ENCODE measurements around the gene ZNF532. TPM values are rescaled to one million over a fixed set of nuclear protein-coding genes. Genes with fewer than 3 reads are reported as not detected.

Gene ZNF532
- total and polyA plus RNA-seq, 2 of the 13 experiments (the other 11 are each of a cell fraction or from before 2014, with no cell fraction given), result not detected

DNA sequence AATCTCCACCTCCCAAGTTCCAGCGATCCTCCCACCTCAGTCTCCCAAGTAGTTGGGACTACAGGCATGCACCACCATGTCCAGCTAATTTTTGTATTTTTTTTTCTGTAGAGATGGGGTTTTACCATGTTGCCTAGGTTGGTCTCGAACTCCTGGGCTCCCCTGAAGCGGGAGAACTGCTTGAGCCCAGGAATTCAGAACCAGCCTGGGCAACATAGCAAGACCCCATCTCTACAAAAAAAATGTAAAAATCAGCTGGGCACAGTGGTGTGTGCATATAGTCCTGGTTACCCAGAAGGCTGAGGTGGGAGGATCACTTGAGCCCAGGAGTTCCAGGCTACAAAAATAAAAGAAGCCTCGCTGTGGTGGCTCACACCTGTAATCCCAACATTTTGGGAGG lies 12.0 kb upstream of the ZNF532 start:
- ChIA-PET CTCF (ENCODE audit: low intra/inter-chr PET ratio, low total read pairs) (no interaction called here), POLR2A (no interaction called here)
- Histone ChIP-seq H3K27ac (ENCODE audit: extremely low read length, insufficient read depth, low read length) (no peak overlapping the region), H2AFZ (ENCODE audit: low read length) (no peak overlapping the region), H3K9me3 (ENCODE audit: low read length) (no peaks in the 10 kb centered on the region), H3K4me1 (ENCODE audit: insufficient read depth, low read length) (no peaks in the 10 kb centered on the region), H3K4me2 (ENCODE audit: low read depth, low read length) (no peak overlapping the region), H3K9ac (ENCODE audit: insufficient read depth, low read depth, low read length) (no peak overlapping the region), H3K27me3 (ENCODE audit: control insufficient read depth in 1 of 2, insufficient read depth in 2 of 2, low read length in 2 of 2) (peaks cover 0 to 7% of the 10 kb centered on the region in 2 experiments; a peak in 1 of 5 replicates), H3K79me2 (ENCODE audit: insufficient read depth, low read length) (no peaks in the 10 kb centered on the region), H3K4me3 (replicated peaks in 1 of 3; ENCODE audit: insufficient read depth in 1 of 3, low read depth in 2 of 3, low read length in 3 of 3) (no peak overlapping the region), H4K20me1 (ENCODE audit: insufficient read depth, low read length) (no peaks in the 10 kb centered on the region), H3K36me3 (replicated peaks in 1 of 2; ENCODE audit: control insufficient read depth in 1 of 2, insufficient read depth in 2 of 2, low read length in 2 of 2) (no peaks in the 10 kb centered on the region)
- intact Hi-C loops (cut with micrococcal nuclease; ENCODE audit: unreplicated experiment) (no loop called here), in situ Hi-C loops (cut with HindIII; ENCODE audit: extremely low pct_ligation_motif_present, low pct_unique_long_range_greater_than_20kb) (no loop called here)
- no peak for TF ChIP-seq YEATS2 (CRISPR knock-in tag; IDR thresholded peaks at IDR 0.05; ENCODE audit: borderline replicate concordance)
- no peak for TF ChIP-seq GTF3A (CRISPR knock-in tag; conservative IDR thresholded peaks at IDR 0.05)
- DNase-seq (ENCODE audit: low spot score), result no peak
- no peak for FAIRE-seq
- WGBS (ENCODE audit: low lambda C conversion rate), result 10% methylated on average over 4 of the region's 4 CpGs
- BruUV-seq (replicated peaks), result no TSS peak
- no peak for ATAC-seq

- no peak overlapping the region for H2AFZ ChIP-seq (ENCODE audit: low read length)
- H3K27ac ChIP-seq (ENCODE audit: extremely low read length, insufficient read depth, low read length), result no peak overlapping the region
- ATAC-seq (no peak), DNase-seq (ENCODE audit: low spot score) (no peak), FAIRE-seq (no peak)
- 31% methylated on average over 3 of the region's 3 CpGs for WGBS (ENCODE audit: low lambda C conversion rate)
- H3K27me3 ChIP-seq (ENCODE audit: control insufficient read depth in 1 of 2, insufficient read depth in 2 of 2, low read length in 2 of 2), result peaks cover 0 to 7% of the 10 kb centered on the region in 2 experiments; a peak in 1 of 5 replicates
- H3K4me1 ChIP-seq (ENCODE audit: insufficient read depth, low read length), result no peaks in the 10 kb centered on the region
- H4K20me1 ChIP-seq (ENCODE audit: insufficient read depth, low read length), result no peaks in the 10 kb centered on the region
- no peak overlapping the region for H3K4me2 ChIP-seq (ENCODE audit: low read depth, low read length)
- no peak overlapping the region for H3K9ac ChIP-seq (ENCODE audit: insufficient read depth, low read depth, low read length)
- intact Hi-C loops (cut with micrococcal nuclease; ENCODE audit: unreplicated experiment), result no loop called here
- H3K36me3 ChIP-seq (replicated peaks in 1 of 2; ENCODE audit: control insufficient read depth in 1 of 2, insufficient read depth in 2 of 2, low read length in 2 of 2), result no peaks in the 10 kb centered on the region
- BruUV-seq (replicated peaks), result no TSS peak
- ChIA-PET POLR2A (no interaction called here), CTCF (ENCODE audit: low intra/inter-chr PET ratio, low total read pairs) (no interaction called here)
- H3K9me3 ChIP-seq (ENCODE audit: low read length), result no peaks in the 10 kb centered on the region
- no peaks in the 10 kb centered on the region for H3K79me2 ChIP-seq (ENCODE audit: insufficient read depth, low read length)
- TF ChIP-seq SP140L (CRISPR knock-in tag; IDR thresholded peaks at IDR 0.05; ENCODE audit: borderline replicate concordance) (no peak), TERF1 (CRISPR knock-in tag; IDR thresholded peaks at IDR 0.05) (no peak), REPIN1 (CRISPR knock-in tag; IDR thresholded peaks at IDR 0.05; ENCODE audit: borderline replicate concordance, low read depth) (no peak), KLF12 (CRISPR knock-in tag; IDR thresholded peaks at IDR 0.05; ENCODE audit: borderline replicate concordance) (no peak), ZNF574 (CRISPR knock-in tag; IDR thresholded peaks at IDR 0.05) (no peak), ZNF468 (CRISPR knock-in tag; IDR thresholded peaks at IDR 0.05) (no peak), SP5 (CRISPR knock-in tag; IDR thresholded peaks at IDR 0.05; ENCODE audit: borderline replicate concordance, low read depth) (no peak), ZNF101 (CRISPR knock-in tag; IDR thresholded peaks at IDR 0.05; ENCODE audit: borderline replicate concordance, low read depth) (no peak)
- H3K4me3 ChIP-seq (replicated peaks in 1 of 3; ENCODE audit: insufficient read depth in 1 of 3, low read depth in 2 of 3, low read length in 3 of 3), result no peak overlapping the region
- in situ Hi-C loops (cut with HindIII; ENCODE audit: extremely low pct_ligation_motif_present, low pct_unique_long_range_greater_than_20kb), result no loop called here
Measured at GRCh38 chr18:58853561-58853960, 11.1 kb upstream of the ZNF532 start.
